Mucosa of stomach (tissue), 1 donor: ENCODE measurements around the gene NLRC5.

Source experiments
- H3K27me3 ChIP-seq: one replicate; pipeline ENCODE4 v1.7.0; 2013; ENCODE audit warnings: mild to moderate bottlenecking, low read length; ENCODE audit not compliant: control insufficient read depth, insufficient read depth
- H3K36me3 ChIP-seq: one replicate; pipeline ENCODE4 v1.7.0; 2013; ENCODE audit warnings: low read length; ENCODE audit not compliant: control insufficient read depth, insufficient read depth
- H3K4me1 ChIP-seq: one replicate; pipeline ENCODE4 v1.7.0; 2013; ENCODE audit warnings: mild to moderate bottlenecking, low read length; ENCODE audit not compliant: control insufficient read depth, insufficient read depth
- H3K4me3 ChIP-seq: one replicate; pipeline ENCODE4 v1.7.0; 2013; ENCODE audit warnings: low read length
- H3K9ac ChIP-seq: one replicate; pipeline ENCODE4 v1.7.0; 2013; ENCODE audit warnings: mild to moderate bottlenecking, low read length, moderate library complexity
- H3K9me3 ChIP-seq: one replicate; pipeline ENCODE4 v1.7.0; 2013; ENCODE audit warnings: mild to moderate bottlenecking, low read length, moderate library complexity; ENCODE audit not compliant: control insufficient read depth
- donor health status: Pancreatic carcinoma.

Gene NLRC5

DNA sequence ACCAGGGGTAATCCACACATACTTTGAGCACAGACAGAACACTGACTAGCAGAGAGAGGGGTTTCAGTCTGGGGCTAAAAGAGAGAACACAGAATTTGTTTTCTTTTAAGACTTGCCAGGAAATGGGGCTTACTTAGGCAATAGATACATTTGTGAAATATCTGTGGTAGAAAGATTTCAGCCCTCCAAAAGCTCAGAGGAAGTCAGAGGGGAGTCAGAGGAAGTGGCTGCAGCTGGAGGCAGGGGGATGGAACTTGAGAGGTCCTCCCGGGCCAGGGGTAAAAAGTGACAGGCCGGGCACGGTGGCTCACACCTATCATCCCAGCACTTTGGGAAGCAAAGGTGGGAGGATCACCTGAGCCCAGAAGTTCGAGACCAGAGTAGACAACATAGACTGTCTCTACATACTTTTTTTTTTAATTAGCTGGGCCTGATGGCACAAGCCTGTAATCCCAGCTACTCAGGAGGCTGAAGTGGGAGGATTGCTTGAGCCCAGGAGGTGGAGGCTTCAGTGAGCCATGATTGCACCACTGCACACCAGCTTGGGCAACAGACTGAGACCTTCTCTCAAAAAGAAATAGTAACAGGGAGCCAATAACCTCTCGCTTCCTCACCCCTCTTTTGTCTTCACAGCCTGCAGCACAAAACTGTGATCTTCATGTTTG, 49.9 kb downstream of the NLRC5 start:
- Histone ChIP-seq H3K4me3 (no peak overlapping the region), H3K27me3 (no peaks in the 10 kb centered on the region), H3K9me3 (no peaks in the 10 kb centered on the region), H3K4me1 (no peaks in the 10 kb centered on the region), H3K36me3 (peaks cover 13% of the 10 kb centered on the region), H3K9ac (no peak overlapping the region)

DNA sequence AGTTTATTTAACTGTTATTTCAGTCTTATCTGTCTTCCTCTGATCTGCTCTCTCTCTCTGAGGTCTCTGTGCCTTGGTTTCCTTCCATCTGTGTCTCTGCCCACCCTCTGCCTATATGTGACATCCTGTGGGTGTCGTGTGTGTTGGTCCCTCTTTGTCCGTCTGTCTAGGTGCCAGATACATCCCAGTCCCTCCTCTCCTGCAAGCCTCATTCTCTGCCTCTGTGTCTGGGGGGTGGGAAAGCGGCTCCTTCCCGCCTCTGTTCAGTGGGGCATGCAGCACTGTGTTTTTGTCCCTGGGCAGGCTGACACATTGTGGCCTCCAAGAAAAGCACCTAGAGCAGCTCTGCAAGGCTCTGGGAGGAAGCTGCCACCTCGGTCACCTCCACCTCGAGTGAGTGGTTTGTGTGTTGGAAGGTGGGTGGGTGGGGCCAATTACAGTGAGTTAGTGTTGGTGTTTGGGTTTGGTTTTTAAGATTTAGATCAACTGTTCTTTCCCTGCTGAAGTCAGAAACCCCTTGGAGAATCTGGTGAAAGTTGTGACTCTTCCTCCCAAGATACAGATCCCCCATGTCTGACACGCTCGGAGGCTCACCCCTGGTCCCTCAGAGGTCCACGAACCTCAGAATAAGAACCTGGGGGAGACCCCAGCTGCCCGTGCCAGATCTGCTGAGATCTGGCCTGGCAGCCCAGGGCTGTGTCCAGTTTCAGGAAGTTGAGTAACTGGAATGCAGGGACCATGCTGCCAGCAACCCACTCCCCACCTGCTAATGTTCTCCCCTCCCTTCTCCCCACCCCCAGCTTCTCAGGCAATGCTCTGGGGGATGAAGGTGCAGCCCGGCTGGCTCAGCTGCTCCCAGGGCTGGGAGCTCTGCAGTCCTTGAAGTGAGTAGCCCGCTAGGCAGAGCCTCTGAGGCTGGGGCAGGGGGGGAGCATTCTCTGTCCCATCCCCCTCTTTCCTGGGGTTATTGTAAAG, 52.1 kb downstream of the NLRC5 start:
- Histone ChIP-seq H3K27me3 (no peaks in the 10 kb centered on the region), H3K9ac (no peak overlapping the region), H3K9me3 (no peaks in the 10 kb centered on the region), H3K36me3 (peaks cover 13% of the 10 kb centered on the region), H3K4me3 (no peak overlapping the region), H3K4me1 (no peaks in the 10 kb centered on the region)

DNA sequence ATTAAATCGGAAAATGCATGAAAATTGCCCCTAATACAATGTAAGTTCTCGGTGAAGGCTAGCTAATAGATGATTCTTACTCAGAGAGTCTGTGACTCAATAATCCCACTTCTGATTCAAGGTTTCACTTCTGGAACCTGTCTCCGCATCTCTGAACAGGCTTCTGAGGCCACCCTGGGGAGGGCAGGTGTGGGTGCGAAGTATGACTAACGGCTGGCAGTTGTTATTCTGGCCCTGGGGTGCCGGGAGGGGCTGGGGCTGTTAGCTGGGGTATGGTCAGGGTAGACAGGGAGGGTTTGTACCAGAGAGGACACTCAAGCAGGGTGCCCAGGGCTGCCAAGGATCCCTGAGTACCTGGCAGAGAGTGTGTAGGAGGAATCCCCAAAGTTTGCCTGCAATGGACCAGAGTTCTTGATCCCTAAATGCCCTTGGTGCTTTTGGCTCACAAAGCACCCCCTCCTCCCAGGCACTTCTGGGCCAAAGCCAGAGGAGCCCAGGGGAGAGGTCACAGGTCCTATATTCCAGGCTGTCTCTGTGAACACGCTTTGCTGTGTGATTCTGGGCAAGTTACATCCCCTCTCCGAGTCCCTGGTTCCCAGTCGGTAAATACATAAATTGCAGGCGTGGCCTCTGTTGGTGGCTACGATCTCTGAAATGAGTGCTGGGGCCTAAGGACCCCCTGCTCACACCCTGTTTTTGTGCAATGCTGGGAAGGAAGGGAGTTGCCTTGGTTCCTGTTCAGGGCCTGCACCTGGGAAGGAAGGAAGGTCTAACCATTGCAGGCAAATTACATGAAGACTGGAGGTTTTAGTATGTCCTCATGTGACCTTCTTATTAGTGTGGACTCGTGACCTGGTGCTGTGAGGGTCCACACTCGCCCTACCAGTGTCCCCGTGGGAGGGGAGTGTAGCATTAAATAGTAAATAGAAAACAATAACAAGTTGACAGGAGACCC, 53.1 kb downstream of the NLRC5 start:
- H3K9ac ChIP-seq, result no peak overlapping the region
- no peaks in the 10 kb centered on the region for H3K9me3 ChIP-seq
- H3K4me1 ChIP-seq, result no peaks in the 10 kb centered on the region
- H3K36me3 ChIP-seq, result peaks cover 11% of the 10 kb centered on the region
- H3K4me3 ChIP-seq, result no peak overlapping the region
- no peaks in the 10 kb centered on the region for H3K27me3 ChIP-seq

DNA sequence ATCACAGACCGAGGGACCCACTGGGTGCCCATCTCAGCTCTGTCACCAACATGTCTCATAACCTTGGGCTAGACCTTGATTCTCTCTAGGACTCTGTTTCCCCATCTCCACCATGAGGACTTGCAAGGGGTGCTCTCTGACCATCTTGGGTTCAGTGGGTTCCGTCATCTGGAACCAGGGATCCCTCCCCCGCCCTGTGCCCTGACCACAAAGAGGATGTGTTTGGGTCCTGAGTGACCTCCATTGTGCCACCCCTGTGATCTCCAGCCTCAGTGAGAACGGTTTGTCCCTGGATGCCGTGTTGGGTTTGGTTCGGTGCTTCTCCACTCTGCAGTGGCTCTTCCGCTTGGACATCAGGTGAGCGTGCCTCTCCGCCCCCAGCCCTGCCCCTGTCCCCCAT, 53.9 kb downstream of the NLRC5 start:
- Histone ChIP-seq H3K36me3 (peaks cover 7% of the 10 kb centered on the region), H3K27me3 (no peaks in the 10 kb centered on the region), H3K4me1 (no peaks in the 10 kb centered on the region), H3K4me3 (no peak overlapping the region), H3K9ac (no peak overlapping the region), H3K9me3 (no peaks in the 10 kb centered on the region)

DNA sequence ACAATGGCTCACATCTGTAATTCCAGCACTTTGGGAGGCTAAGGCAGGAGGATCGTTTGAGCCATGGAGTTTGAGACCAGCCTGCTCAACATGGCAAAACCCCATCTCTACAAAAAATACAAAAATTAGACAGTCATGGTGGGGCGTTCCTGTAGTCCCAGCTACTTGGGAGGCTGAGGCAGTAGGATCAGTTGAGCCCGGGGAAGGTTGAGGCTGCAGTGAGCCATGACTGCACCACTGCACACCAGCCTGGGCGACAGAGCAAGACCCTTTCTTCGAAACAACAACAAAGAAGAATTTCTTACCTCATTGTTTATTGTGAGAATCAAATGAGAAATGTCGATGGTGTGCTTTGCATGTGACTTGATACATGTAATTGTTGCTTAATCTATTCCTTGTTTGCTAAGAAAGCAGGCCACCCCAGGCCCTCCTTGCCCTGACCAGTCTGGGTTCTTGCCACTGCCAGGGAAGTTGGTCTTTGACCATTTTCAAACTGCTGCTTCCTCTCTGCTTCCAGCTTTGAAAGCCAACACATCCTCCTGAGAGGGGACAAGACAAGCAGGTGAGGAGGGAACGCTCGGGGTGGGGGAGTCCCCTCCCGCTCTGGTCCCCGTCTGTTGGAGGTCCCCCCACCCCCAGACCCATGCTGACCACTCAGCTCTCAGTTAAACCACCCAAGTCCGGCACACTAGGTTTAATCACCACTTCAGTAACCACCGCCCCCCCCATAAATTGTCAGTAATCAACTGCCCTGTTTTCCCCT, 55.8 kb downstream of the NLRC5 start:
- Histone ChIP-seq H3K27me3 (no peaks in the 10 kb centered on the region), H3K4me1 (no peaks in the 10 kb centered on the region), H3K9me3 (no peaks in the 10 kb centered on the region), H3K9ac (no peak overlapping the region), H3K36me3 (peaks cover 4% of the 10 kb centered on the region), H3K4me3 (no peak overlapping the region)

DNA sequence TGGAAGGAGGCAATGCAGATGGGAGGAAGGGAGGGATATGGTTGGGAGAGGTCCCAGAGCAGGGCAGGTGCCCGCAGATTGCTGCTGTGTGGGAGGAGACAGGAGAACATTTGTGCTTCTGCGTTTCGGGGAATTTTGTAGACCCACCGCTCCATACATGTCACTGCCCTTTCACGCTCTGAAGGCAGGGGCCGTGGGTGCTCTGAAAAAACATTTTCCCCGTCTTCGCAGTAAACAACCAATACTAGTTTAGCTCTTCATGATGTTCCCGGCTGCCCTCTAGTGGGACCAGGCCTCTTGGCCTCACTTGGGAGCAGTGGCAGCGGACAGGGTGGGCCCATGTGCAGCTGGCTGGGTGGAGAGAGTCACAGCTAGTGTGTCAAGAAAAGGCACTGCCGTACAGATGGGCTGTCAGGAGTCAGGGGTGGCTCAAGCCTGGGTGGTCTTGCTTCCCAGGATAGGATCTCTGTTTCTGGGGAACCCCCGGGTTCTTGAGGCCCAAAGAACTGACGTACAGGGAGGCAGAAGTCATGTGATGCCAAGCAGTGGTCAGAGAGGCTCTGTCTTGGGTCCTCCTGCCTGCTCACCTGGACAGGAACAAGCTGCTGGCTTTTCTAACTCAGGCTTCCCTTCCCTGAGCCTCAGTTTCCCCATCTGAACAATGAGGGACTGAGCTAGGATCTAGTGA, 56.5 kb downstream of the NLRC5 start:
- Histone ChIP-seq H3K9me3 (no peaks in the 10 kb centered on the region), H3K4me3 (no peak overlapping the region), H3K9ac (no peak overlapping the region), H3K27me3 (no peaks in the 10 kb centered on the region), H3K4me1 (no peaks in the 10 kb centered on the region), H3K36me3 (no peaks in the 10 kb centered on the region)

DNA sequence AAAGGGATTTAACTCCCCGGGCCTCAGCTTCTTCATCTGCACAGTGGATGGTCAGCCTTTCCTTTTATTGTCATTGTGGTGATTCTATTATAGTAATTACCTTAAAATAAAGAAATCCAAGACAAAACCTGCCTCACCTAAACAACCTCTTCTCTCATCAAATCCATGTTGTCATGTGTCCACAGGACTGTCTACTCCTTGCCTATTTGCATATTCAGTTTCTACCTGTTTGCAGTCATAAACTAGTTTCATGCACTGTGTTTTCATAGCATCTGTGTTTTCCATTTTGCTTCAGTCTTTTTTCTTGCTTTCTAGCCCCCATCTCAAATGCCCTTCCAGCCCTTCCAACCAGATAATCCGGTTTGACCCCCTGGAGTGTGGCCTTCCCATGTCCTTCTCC, 58.7 kb downstream of the NLRC5 start:
- no peak overlapping the region for H3K9ac ChIP-seq
- H3K36me3 ChIP-seq, result no peaks in the 10 kb centered on the region
- no peak overlapping the region for H3K4me3 ChIP-seq
- H3K9me3 ChIP-seq, result no peaks in the 10 kb centered on the region
- no peaks in the 10 kb centered on the region for H3K27me3 ChIP-seq
- no peaks in the 10 kb centered on the region for H3K4me1 ChIP-seq

DNA sequence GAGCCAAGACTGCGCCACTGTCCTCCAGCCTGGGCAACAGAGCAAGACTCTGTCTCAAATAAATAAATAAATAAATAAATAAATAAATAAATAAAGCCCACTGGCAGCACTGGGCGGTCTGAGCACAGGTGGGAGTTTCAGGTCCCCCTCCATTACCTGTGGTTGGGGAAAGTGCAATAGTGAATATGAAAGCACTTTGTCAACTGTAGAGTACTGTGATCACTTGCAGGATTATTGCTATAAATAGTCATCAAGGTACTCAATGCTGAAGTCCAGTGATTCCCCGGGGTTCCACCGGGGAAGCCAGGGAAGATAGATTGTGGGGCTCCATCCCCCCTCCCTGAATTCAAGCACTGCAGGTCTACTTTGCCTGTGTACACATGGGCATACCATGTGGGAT, 60.3 kb downstream of the NLRC5 start:
- no peaks in the 10 kb centered on the region for H3K36me3 ChIP-seq
- no peaks in the 10 kb centered on the region for H3K27me3 ChIP-seq
- no peak overlapping the region for H3K4me3 ChIP-seq
- no peak overlapping the region for H3K9ac ChIP-seq
- H3K4me1 ChIP-seq, result no peaks in the 10 kb centered on the region
- no peaks in the 10 kb centered on the region for H3K9me3 ChIP-seq

DNA sequence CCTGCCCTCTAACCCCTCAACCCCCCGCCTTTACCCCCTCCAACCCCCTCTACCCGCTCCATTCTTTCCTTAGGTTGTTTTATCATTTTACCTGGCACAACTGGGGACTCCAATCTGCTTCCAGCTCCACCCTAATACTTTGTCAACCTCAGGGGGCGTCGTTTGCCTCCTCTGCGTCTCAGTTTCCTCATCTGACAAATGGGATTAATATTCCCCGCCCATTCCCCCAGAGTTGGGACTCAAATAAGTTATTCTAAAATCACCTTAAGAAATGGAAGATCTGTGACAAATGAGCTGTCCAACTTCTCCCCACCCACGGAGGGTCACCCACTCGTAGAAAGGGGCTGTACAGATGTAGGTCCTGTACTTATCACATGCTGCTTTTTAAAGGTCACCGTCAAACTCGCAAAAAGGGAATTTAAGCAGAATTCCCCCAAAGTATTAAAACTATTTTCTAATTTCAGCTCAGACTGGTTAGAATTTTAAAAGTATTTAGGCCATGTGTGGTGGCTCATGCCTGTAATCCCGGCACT, 62.4 kb downstream of the NLRC5 start:
- no peaks in the 10 kb centered on the region for H3K9me3 ChIP-seq
- no peak overlapping the region for H3K9ac ChIP-seq
- no peaks in the 10 kb centered on the region for H3K4me1 ChIP-seq
- no peak overlapping the region for H3K4me3 ChIP-seq
- H3K27me3 ChIP-seq, result no peaks in the 10 kb centered on the region
- no peaks in the 10 kb centered on the region for H3K36me3 ChIP-seq

DNA sequence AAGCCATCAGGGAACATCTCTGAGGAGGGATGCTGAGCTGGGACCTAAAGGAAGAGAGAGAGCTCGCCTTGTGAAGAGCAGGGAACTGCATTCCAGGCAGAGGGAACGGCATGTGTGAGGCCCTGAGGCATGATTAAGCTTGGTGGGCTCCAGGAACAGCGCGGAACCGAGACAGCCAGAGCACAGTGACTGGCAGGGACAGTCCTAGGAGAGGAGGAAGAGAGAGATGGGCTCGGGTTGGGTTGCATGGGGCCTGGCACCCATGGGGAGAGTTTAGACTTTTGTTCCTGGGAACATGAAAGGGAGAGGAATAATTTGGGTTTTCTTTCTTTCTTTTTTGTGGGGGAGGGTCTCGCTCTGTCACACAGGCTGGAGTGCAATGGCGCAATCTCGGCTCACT, 63.8 kb downstream of the NLRC5 start:
- Histone ChIP-seq H3K4me1 (no peaks in the 10 kb centered on the region), H3K9me3 (no peaks in the 10 kb centered on the region), H3K9ac (no peak overlapping the region), H3K27me3 (no peaks in the 10 kb centered on the region), H3K36me3 (no peaks in the 10 kb centered on the region), H3K4me3 (no peak overlapping the region)

DNA sequence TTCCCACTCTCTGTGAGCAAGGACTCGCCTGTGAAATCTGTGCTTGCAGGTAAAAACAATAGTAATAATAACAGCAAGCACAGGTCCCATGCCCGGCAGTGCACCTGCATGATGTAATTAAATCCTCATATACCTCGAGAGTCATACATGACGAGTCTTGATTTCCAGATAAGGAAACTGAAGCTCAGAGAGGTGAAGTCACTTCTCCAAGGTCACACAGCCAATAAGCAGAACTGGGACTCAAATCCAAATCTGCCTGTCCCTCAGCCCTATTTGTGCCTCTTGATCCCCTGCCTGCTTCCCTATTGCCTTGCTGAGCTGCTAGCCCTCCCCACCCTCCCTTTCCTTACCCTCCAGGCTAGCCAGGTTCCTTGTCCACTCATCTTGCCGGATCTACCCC, 65.0 kb downstream of the NLRC5 start:
- Histone ChIP-seq H3K36me3 (peaks cover 5% of the 10 kb centered on the region), H3K27me3 (no peaks in the 10 kb centered on the region), H3K9me3 (no peaks in the 10 kb centered on the region), H3K4me1 (no peaks in the 10 kb centered on the region), H3K4me3 (no peak overlapping the region), H3K9ac (no peak overlapping the region)
